ENCODE results near the gene IRGQ.

Gene IRGQ

GRCh38 chr19:43562698-43563241 lies 33.2 kb downstream of the IRGQ start:
- TF ChIP-seq, protein P1, sequence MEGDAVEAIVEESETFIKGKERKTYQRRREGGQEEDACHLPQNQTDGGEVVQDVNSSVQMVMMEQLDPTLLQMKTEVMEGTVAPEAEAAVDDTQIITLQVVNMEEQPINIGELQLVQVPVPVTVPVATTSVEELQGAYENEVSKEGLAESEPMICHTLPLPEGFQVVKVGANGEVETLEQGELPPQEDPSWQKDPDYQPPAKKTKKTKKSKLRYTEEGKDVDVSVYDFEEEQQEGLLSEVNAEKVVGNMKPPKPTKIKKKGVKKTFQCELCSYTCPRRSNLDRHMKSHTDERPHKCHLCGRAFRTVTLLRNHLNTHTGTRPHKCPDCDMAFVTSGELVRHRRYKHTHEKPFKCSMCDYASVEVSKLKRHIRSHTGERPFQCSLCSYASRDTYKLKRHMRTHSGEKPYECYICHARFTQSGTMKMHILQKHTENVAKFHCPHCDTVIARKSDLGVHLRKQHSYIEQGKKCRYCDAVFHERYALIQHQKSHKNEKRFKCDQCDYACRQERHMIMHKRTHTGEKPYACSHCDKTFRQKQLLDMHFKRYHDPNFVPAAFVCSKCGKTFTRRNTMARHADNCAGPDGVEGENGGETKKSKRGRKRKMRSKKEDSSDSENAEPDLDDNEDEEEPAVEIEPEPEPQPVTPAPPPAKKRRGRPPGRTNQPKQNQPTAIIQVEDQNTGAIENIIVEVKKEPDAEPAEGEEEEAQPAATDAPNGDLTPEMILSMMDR (IDR thresholded peaks at IDR 0.05), result no peak
- TF ChIP-seq ZFX (IDR thresholded peaks at IDR 0.05; ENCODE audit: borderline replicate concordance), result no peak
- no peak overlapping the region for H3K27ac ChIP-seq

DNA sequence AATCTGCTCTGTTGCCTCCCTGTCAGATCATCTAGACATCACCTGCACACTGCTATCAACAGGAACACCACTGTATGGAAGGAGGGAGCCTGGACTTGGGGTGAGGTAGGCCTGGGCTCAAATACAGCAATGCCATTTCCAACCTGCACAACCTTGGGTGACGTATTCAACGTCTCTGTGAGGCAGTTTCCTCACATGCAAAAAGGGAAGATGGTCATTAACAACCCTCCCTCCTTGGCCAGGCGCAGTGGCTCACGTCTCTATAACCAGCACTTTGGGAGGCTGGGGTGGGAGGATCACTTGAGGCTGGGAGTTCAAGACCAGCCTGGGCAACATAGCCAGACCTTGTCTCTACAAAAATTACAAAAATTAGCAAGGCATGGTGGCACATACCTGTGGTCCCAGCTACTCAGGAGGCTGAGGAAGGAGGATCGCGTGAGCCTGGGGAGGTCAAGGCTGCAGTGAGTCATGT lies 33.7 kb downstream of the IRGQ start:
- no peak overlapping the region for H3K27ac ChIP-seq
- no peak for TF ChIP-seq ZFX (IDR thresholded peaks at IDR 0.05; ENCODE audit: borderline replicate concordance)
- TF ChIP-seq, protein P1 (IDR thresholded peaks at IDR 0.05), result no peak

GRCh38 chr19:43561139-43561970 lies 34.6 kb downstream of the IRGQ start:
- TF ChIP-seq, protein P1 (IDR thresholded peaks at IDR 0.05), result no peak
- TF ChIP-seq ZFX (IDR thresholded peaks at IDR 0.05; ENCODE audit: borderline replicate concordance), result no peak

DNA sequence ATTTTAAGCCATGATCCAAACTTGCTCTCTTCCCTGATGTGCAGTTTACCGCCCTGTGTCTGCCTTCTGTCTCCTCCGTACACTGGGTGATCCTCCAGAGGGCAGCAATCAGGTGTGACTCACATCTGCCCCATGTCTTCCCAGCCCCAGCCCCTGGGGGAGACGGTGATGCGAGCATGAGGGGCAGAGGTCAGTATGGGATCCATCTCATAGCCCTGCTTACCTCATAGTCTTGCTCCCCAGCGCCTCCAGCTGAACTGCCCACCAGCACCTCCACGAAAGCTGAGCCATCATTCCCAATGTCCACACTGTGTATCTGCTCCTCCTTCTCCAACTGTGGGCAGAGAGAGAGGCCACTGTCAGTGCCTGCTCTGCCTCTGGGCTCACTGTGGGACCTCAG lies 35.2 kb downstream of the IRGQ start:
- no peak overlapping the region for H3K27ac ChIP-seq
- TF ChIP-seq, protein P1 (IDR thresholded peaks at IDR 0.05), result no peak
- TF ChIP-seq ZFX (IDR thresholded peaks at IDR 0.05; ENCODE audit: borderline replicate concordance), result no peak

More at GRCh38 chr19:43561139-43561970, 34.6 kb downstream of the IRGQ start:
- no peak overlapping the region for H3K27ac ChIP-seq

DNA sequence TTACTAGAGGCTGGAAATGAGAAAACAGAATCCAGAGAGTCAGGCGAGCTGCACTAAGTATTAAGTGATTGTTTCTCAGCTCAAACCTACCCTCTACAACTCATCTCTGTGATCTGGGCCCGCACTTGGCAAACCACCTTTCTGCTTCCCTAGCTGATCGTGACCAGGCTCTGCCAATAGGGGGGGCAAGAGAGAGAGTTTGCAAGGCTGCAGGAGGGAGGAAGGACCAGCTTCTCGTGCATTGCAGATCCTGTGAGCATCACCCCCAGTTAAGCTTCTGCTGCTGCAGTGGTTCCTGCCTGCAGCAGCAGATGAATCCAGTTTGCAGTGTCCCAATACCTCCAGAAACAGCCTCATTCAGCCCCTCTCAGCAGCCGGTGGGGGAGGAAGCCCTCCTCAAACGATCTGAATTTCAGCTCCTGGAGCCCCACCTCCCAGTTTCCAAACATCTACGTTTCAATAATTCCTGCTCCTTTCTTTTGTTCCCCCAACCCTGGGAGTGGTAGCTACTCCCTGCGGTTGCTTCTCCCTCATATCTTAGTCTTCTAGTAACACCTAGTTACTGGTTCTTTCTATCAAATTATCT lies 40.7 kb downstream of the IRGQ start:
- TF ChIP-seq ZFX (IDR thresholded peaks at IDR 0.05; ENCODE audit: borderline replicate concordance), result no peak
- TF ChIP-seq, protein P1 (IDR thresholded peaks at IDR 0.05), result peak; percentile 90

GRCh38 chr19:43554317-43554895 lies 41.5 kb downstream of the IRGQ start:
- no peak overlapping the region for H3K27ac ChIP-seq

More for the DNA sequence above, 40.7 kb downstream of the IRGQ start:
- no peak overlapping the region for H3K27ac ChIP-seq

More at GRCh38 chr19:43554317-43554895, 41.5 kb downstream of the IRGQ start:
- no peak for TF ChIP-seq ZFX (IDR thresholded peaks at IDR 0.05; ENCODE audit: borderline replicate concordance)
- TF ChIP-seq, protein P1 (IDR thresholded peaks at IDR 0.05), result no peak
